Metanephros (tissue), 2 donors: Measurements from ENCODE around the gene HOXB9. TPM values are rescaled to one million over a fixed set of nuclear protein-coding genes. Genes with fewer than 3 reads are reported as not detected.

ENCODE experiments used
- small RNA-seq: library from RNA; depleted of rRNA; stranded (forward); fragments of <200 nt; gene quantifications from one replicate; pipeline ENCODE3, GENCODE V24; 2014; ENCODE audit warnings: low replicate concordance
- total RNA-seq: library from RNA; depleted of rRNA; stranded (reverse); fragments of >200 nt; gene quantifications from one replicate; pipeline ENCODE4 v1.2.3, GENCODE V29; 2014

HOXB9 gene
- total RNA-seq: 20.3 TPM

GRCh38 chr17:48626245-48627117, at the start of gene HOXB9:
HOXB9 (minus strand) TSS chr17:48626358; CDS start chr17:48626269, 89 bp downstream.

GRCh38 chr17:48615047-48615962, 10.9 kb downstream of the HOXB9 start, which contains the start of gene HOXB8:
HOXB8 (minus strand) TSS chr17:48615292; CDS start chr17:48614704, 588 bp downstream.

GRCh38 chr17:48610282-48611211, 15.6 kb downstream of the HOXB9 start, which contains the start of gene HOXB7:
HOXB7 (minus strand) TSS chr17:48611017; CDS start chr17:48610918, 99 bp downstream.

GRCh38 chr17:48604770-48605329, 21.3 kb downstream of the HOXB9 start, which contains the start of gene HOXB6:
HOXB6 (minus strand) TSS chr17:48604986; CDS start chr17:48598150, 6,836 bp downstream.

GRCh38 chr17:48593126-48593829, 32.9 kb downstream of the HOXB9 start, which contains the start of gene HOXB5:
HOXB5 (minus strand) TSS chr17:48593779; CDS start chr17:48593682, 97 bp downstream.

GRCh38 chr17:48589831-48590606, 36.1 kb downstream of the HOXB9 start, which contains the start of gene HOXB3:
HOXB3 (minus strand) TSS chr17:48590241; CDS start chr17:48552474, 37,767 bp downstream.

GRCh38 chr17:48577946-48578615, 48.1 kb downstream of the HOXB9 start, which contains the start of gene HOXB4:
HOXB4 (minus strand) TSS chr17:48578350; CDS start chr17:48578319, 31 bp downstream.

Small RNA genes lying within 50 kb of the gene (small RNA-seq; reads per million reads assigned to genes)
- 0.83 reads per million, percentile 79 among the genes with 10 or more reads in this experiment for gene MIR196A1

Other genes with a start within 250 kb of the HOXB9 start
- gene SKAP1, start 196.1 kb downstream of the HOXB9 start, total RNA-seq: 7.3 TPM
- not detected for gene HOXB1, start 95.3 kb downstream of the HOXB9 start, total RNA-seq
- gene HOXB2, start 81.2 kb downstream of the HOXB9 start, total RNA-seq: 39.4 TPM
- 14.2 TPM for gene HOXB4, start 48.0 kb downstream of the HOXB9 start, total RNA-seq
- 79.5 TPM for gene HOXB3, start 36.1 kb downstream of the HOXB9 start, total RNA-seq
- gene HOXB5, start 32.6 kb downstream of the HOXB9 start, total RNA-seq: 3.7 TPM
- gene HOXB6, start 21.4 kb downstream of the HOXB9 start, total RNA-seq: 70.7 TPM
- 15.4 TPM for gene HOXB7, start 15.3 kb downstream of the HOXB9 start, total RNA-seq
- gene HOXB8, start 11.1 kb downstream of the HOXB9 start, total RNA-seq: 64.8 TPM
- gene PRAC1, start 96.2 kb upstream of the HOXB9 start, total RNA-seq: not detected
- gene PRAC2, start 96.8 kb upstream of the HOXB9 start, total RNA-seq: not detected
- not detected for gene HOXB13, start 102.4 kb upstream of the HOXB9 start, total RNA-seq
- gene TTLL6, start 190.9 kb upstream of the HOXB9 start, total RNA-seq: 0.41 TPM
- 40.2 TPM for gene CALCOCO2, start 204.7 kb upstream of the HOXB9 start, total RNA-seq